Stimulated activated effector memory CD8-positive, alpha-beta T cell treated with anti-CD3 and anti-CD28 coated beads, Interleukin-12 subunit alpha, Interleukin-12 subunit beta, amount 100 ng/mL, for 72 hours (primary cell): ENCODE data around the gene GSN.
"Not testable (repeated sequence)": the region's sequence is repeated elsewhere in the genome, so short reads cannot be mapped to it uniquely, and the experiment has no call there.

Experiments used
- ATAC-seq: fragments of 150-1000 bp; cut with Tn5 transposase; 2 replicates; pipeline ENCODE4 v1.10.0; 2021
- DNase-seq, 2 donors: peaks; one replicate each; pipeline ENCODE4 v3.0.0; 2021 to 2022; ENCODE audit warnings: low spot score in 2 of 2
- H3K27ac Mint-ChIP-seq: one replicate; pipeline ENCODE4 v1.8.0; 2022; ENCODE audit warnings: mild to moderate bottlenecking, mixed read lengths
- H3K36me3 Mint-ChIP-seq: one replicate; pipeline ENCODE4 v1.8.0; 2022; ENCODE audit warnings: mild to moderate bottlenecking, mixed read lengths
- H3K4me1 Mint-ChIP-seq: one replicate; pipeline ENCODE4 v1.8.0; 2022; ENCODE audit warnings: mixed read lengths
- H3K4me3 Mint-ChIP-seq: one replicate; pipeline ENCODE4 v1.8.0; 2022; ENCODE audit warnings: mild to moderate bottlenecking, mixed read lengths
- H3K9me3 Mint-ChIP-seq: one replicate; pipeline ENCODE4 v1.8.0; 2022; ENCODE audit warnings: mixed read lengths

GSN gene

GRCh38 chr9:121285835-121286687 lies 18.1 kb downstream of the GSN start:
- no peak for ATAC-seq
- Mint-ChIP-seq H3K36me3 (no peaks in the 10 kb centered on the region), H3K27ac (peak overlapping the region; percentile 61), H3K4me1 (peaks cover 13% of the 10 kb centered on the region), H3K9me3 (no peaks in the 10 kb centered on the region), H3K4me3 (no peak overlapping the region)
- DNase-seq, result no peak

GRCh38 chr9:121286688-121286972 lies 18.7 kb downstream of the GSN start:
- no peak for DNase-seq
- H3K9me3 Mint-ChIP-seq, result no peaks in the 10 kb centered on the region
- no peaks in the 10 kb centered on the region for H3K36me3 Mint-ChIP-seq
- H3K4me1 Mint-ChIP-seq, result peaks cover 11% of the 10 kb centered on the region
- H3K27ac Mint-ChIP-seq, result peak overlapping the region; percentile 61
- no peak overlapping the region for H3K4me3 Mint-ChIP-seq
- no peak for ATAC-seq

- peak; percentile 62 for ATAC-seq
- no peak for DNase-seq
- Mint-ChIP-seq H3K36me3 (no peaks in the 10 kb centered on the region), H3K9me3 (no peaks in the 10 kb centered on the region), H3K4me3 (no peak overlapping the region), H3K27ac (peak overlapping the region; percentile 61), H3K4me1 (peaks cover 7% of the 10 kb centered on the region)
Measured at GRCh38 chr9:121286973-121287741, 19.2 kb downstream of the GSN start.

DNA sequence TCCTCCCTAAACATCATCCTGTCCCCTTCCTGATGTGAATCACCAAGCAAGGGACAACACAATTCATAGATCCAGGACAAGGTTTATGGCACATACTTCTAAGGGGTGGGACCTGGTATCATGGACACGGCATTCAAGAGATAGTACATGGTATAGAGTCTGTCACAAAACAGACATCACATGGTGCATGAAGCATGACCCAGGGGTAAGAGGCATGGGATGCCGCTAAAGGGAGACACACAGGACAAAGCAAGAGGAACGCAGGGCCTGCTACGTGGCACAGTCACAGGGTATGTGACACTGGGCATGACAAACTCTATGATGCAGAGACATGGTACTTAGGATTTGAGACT lies 20.7 kb downstream of the GSN start:
- no peak for DNase-seq
- ATAC-seq, result no peak
- Mint-ChIP-seq H3K4me1 (peaks cover 7% of the 10 kb centered on the region), H3K27ac (no peak overlapping the region), H3K9me3 (no peaks in the 10 kb centered on the region), H3K4me3 (no peak overlapping the region), H3K36me3 (no peaks in the 10 kb centered on the region)

GRCh38 chr9:121289026-121289771 lies 21.2 kb downstream of the GSN start:
- no peaks in the 10 kb centered on the region for H3K9me3 Mint-ChIP-seq
- H3K27ac Mint-ChIP-seq, result no peak overlapping the region
- H3K4me3 Mint-ChIP-seq, result no peak overlapping the region
- peaks cover 7% of the 10 kb centered on the region for H3K4me1 Mint-ChIP-seq
- H3K36me3 Mint-ChIP-seq, result no peaks in the 10 kb centered on the region
- no peak for DNase-seq
- no peak for ATAC-seq

DNA sequence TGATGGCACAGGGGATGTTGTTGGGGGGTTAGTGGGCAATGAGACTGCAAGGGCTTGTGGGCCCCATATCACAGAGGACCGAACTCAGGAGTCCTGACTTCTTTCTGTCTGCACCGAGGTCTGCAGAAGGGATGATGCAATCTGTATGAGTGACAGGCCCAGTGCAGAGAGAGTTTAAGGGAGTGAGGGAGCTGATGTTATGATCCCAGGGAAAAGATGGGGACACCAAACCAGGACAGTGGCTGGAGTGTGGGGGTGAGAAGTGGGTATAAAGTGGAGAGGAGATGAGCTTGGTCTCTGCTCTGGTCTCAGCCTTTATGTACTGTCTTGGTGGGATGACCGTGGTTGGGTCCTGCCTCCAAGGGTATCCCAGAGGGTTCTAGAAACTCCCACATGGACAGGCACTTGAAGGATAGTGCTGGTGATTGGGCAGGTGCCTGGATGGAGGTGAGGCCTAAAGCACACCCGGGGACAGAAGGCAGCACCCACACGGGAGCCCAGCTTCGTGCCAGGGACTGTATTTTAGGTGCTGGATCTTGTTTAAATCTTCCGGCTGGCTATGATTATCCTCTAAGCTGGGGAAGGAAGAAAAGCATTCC lies 21.9 kb downstream of the GSN start:
- no peaks in the 10 kb centered on the region for H3K9me3 Mint-ChIP-seq
- ATAC-seq (no peak), DNase-seq (no peak)
- no peaks in the 10 kb centered on the region for H3K36me3 Mint-ChIP-seq
- H3K4me1 Mint-ChIP-seq, result peaks cover 7% of the 10 kb centered on the region
- no peak overlapping the region for H3K4me3 Mint-ChIP-seq
- H3K27ac Mint-ChIP-seq, result no peak overlapping the region

DNA sequence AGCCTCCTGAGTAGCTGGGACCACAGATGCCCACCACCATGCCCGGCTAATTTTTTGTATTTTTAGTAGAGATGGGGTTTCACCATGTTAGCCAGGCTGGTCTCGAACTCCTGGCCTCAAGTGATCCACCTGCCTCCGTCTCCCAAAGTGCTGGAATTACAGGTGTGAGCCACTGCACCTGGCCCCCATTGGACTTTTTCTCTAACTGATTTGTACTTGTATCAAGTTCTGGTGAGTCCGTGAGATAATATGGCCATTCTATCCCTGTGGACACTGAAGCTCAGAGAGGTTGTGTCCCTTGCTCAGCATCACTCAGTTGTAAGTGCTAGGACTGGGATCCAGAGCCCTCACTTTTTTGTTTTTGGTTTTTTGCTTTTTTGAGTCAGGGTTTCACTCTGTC lies 23.6 kb downstream of the GSN start:
- not testable (repeated sequence) for H3K4me3 Mint-ChIP-seq, H3K4me1 Mint-ChIP-seq, ATAC-seq, H3K36me3 Mint-ChIP-seq, DNase-seq, H3K27ac Mint-ChIP-seq, H3K9me3 Mint-ChIP-seq

DNA sequence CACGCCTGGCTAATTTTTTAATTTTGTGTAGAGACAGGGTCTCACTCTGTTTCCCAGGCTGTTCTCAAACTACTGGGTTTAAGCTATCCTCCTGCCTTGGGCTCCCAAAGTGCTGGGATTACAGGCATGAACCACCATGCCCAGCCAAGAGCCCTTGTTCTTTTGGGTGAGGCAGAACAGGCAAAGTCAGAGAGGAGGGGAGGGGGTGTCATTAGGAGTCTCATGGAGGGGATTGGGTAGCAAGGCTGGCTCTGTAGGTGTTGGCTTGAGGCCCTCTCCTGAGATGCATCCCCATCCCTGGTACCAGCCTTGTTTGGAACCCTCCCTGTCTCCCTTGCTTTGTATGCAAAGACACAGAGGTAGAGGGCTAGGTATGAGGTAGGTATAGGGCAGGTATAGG lies 24.1 kb downstream of the GSN start:
- no peaks in the 10 kb centered on the region for H3K36me3 Mint-ChIP-seq
- no peak overlapping the region for H3K27ac Mint-ChIP-seq
- ATAC-seq, result no peak

GRCh38 chr9:121292801-121293241 lies 24.9 kb downstream of the GSN start:
- Mint-ChIP-seq H3K27ac (no peak overlapping the region), H3K4me1 (no peaks in the 10 kb centered on the region), H3K9me3 (no peaks in the 10 kb centered on the region), H3K4me3 (no peak overlapping the region), H3K36me3 (no peaks in the 10 kb centered on the region)
- DNase-seq (no peak), ATAC-seq (no peak)

More for the DNA sequence above, 24.1 kb downstream of the GSN start:
- no peaks in the 10 kb centered on the region for H3K9me3 Mint-ChIP-seq
- DNase-seq, result no peak
- no peak overlapping the region for H3K4me3 Mint-ChIP-seq
- H3K4me1 Mint-ChIP-seq, result no peaks in the 10 kb centered on the region

- Mint-ChIP-seq H3K4me1 (peaks cover 10% of the 10 kb centered on the region), H3K4me3 (no peak overlapping the region), H3K27ac (no peak overlapping the region), H3K36me3 (no peaks in the 10 kb centered on the region), H3K9me3 (no peaks in the 10 kb centered on the region)
- DNase-seq (no peak), ATAC-seq (no peak)
Measured at GRCh38 chr9:121294151-121294743, 26.3 kb downstream of the GSN start.

- no peak for DNase-seq
- Mint-ChIP-seq H3K4me3 (no peak overlapping the region), H3K9me3 (no peaks in the 10 kb centered on the region), H3K27ac (no peak overlapping the region), H3K36me3 (no peaks in the 10 kb centered on the region), H3K4me1 (peaks cover 13% of the 10 kb centered on the region)
- no peak for ATAC-seq
Measured at GRCh38 chr9:121294866-121295661, 27.1 kb downstream of the GSN start.

GRCh38 chr9:121295662-121296191 lies 27.8 kb downstream of the GSN start:
- DNase-seq, result no peak
- H3K9me3 Mint-ChIP-seq, result no peaks in the 10 kb centered on the region
- peaks cover 18% of the 10 kb centered on the region for H3K4me1 Mint-ChIP-seq
- ATAC-seq, result no peak
- no peak overlapping the region for H3K4me3 Mint-ChIP-seq
- H3K36me3 Mint-ChIP-seq, result no peaks in the 10 kb centered on the region
- no peak overlapping the region for H3K27ac Mint-ChIP-seq

- Mint-ChIP-seq H3K9me3 (no peaks in the 10 kb centered on the region), H3K36me3 (no peaks in the 10 kb centered on the region), H3K4me3 (no peak overlapping the region), H3K4me1 (peaks cover 18% of the 10 kb centered on the region), H3K27ac (no peak overlapping the region)
- ATAC-seq, result no peak
- DNase-seq, result no peak
Measured at GRCh38 chr9:121296213-121297127, 28.5 kb downstream of the GSN start.
